ENCODE results near the gene TKFC.
"Not testable (repeated sequence)": the region's sequence is repeated elsewhere in the genome, so short reads cannot be mapped to it uniquely, and the experiment has no call there.

The TKFC gene

GRCh38 chr11:61369372-61370348 lies 36.6 kb downstream of the TKFC start:
- no peak for DNase-seq

- no peak for DNase-seq
Measured at GRCh38 chr11:61370349-61371005, 37.4 kb downstream of the TKFC start.

- no peak for DNase-seq
Measured at GRCh38 chr11:61372659-61373420, 39.8 kb downstream of the TKFC start.

GRCh38 chr11:61375761-61376108 lies 42.7 kb downstream of the TKFC start:
- DNase-seq, result no peak

GRCh38 chr11:61377461-61378160 lies 44.6 kb downstream of the TKFC start:
- DNase-seq, result no peak

GRCh38 chr11:61378713-61379313 lies 45.8 kb downstream of the TKFC start:
- DNase-seq, result peak; percentile 84

- DNase-seq, result no peak
Measured at GRCh38 chr11:61380884-61381283, 47.9 kb downstream of the TKFC start.

- not testable (repeated sequence) for DNase-seq
Measured at GRCh38 chr11:61383859-61384258, 50.8 kb downstream of the TKFC start.

GRCh38 chr11:61384271-61385242 lies 51.5 kb downstream of the TKFC start:
- no peak for DNase-seq

- no peak for DNase-seq
Measured at GRCh38 chr11:61390161-61390560, 57.1 kb downstream of the TKFC start.

GRCh38 chr11:61392981-61393595 lies 60.1 kb downstream of the TKFC start:
- DNase-seq, result no peak
